ENCODE measurements around the gene FSTL4.
"Not testable (repeated sequence)": the region's sequence is repeated elsewhere in the genome, so short reads cannot be mapped to it uniquely, and the experiment has no call there.

The FSTL4 gene

DNA sequence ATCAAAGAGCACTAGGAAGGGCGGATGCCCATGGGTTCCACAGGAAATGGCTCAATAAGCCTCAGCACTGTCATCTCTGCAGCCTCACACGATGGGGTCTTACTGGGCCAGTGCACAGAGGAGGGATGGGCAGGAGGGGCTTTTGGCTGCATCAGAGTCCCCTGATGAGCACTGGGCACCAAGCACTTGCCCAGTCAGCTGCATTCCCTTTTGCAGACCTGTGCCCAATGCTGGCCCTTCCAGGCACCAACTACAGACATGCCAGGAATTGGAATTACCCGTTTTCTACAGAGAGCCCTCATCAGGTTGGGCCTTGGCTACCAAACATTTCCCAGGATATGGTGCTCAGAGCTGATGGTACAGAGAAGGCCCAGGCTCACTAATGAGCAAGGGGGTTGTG is 378.1 kb downstream of the FSTL4 start:
- no peak for DNase-seq

GRCh38 chr5:133233616-133234015 is 378.7 kb downstream of the FSTL4 start:
- DNase-seq = no peak

DNA sequence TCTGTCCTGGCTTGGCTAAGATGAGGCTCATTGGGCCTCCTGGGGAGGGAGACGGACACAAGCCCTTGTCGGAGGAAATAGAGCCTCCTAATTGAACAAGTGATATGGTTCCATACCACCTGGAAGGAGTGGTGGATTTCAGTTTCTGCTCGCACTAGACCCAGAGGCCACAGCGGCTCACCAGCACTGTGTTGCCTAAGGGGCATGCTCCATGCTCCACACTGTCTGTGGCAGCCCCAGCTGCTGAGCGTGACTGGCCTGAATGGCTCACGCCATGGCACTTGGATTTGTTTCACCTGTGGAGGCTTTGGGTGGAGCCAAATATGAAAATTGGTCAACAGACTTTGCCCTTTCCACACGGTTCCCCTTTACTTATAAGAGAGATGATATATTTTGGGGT is 379.4 kb downstream of the FSTL4 start:
- DNase-seq = no peak

DNA sequence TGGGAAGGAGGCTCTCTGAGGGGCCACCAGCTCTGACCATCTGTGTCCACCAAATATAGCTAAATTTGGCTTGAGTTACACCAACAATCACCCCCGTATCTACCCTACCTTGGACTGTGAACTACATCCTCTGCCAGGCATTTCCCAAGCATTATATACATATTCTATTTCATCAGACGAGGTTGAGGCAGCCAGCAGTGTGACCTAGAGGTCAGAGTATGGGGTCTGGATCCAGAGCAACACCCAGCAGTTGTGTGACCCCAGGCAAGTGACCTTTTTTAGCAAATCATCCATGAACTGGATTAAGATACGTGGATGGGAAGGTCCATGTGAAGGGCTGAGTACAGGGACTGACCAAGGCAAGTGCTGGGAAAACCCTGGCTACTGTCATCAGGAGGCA is 379.9 kb downstream of the FSTL4 start:
- DNase-seq = no peak

DNA sequence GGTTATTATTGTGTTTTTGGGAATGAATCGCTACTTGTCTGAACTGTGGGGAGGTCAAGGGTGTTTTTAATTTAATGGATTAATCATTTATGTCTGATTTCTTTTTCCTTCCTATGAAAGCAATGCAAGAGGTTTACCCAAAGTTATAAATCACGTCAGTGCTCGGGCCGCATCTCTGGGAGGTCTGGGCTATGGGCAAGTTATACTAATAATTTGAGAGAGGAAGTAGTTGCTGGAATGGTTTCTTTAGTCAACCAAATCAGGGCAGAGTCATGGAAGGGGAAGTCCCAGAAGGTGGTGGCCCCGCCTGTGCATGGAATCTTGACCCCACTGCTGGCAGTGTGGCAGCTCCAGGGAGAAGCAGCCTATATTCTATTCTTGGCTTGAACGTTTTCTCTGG is 380.3 kb downstream of the FSTL4 start:
- no peak for DNase-seq

DNA sequence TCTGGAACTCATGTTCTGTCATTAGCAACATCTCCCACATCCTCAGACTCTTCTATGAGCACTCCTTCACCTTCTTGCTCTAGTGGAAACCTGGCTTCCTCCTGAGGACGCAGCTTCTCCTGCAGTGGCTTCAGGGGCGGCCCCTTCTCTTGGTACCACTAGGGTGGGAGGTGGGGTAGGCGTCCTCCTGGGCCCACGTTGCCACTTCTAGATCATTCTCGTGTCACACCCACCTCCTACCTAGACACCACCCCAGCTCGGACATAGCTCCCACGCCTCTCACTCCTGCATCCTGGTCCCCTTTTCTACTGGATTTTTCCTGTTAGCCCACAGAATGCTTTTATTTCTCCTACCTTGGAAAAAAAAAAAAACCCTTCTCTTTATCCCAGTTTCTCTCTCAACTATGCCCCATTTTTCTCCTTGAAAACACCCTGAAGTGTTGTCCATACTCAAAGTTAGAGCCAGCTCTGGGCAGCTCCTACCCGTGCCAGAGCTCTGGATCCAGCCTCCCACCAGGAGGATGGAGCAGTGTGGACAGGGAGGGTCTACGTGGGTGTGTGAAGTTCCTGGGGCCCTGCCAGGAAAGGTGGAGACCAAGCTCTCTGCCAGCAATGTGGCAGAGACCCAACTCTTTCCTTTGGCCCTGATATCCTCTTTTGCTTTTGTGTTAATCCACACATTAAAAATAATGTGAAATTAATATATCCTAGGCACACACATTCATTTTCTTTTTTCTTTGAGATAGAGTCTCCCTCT is 381.3 kb downstream of the FSTL4 start:
- DNase-seq = no peak

GRCh38 chr5:133229931-133230664 is 382.2 kb downstream of the FSTL4 start:
- DNase-seq = no peak

DNA sequence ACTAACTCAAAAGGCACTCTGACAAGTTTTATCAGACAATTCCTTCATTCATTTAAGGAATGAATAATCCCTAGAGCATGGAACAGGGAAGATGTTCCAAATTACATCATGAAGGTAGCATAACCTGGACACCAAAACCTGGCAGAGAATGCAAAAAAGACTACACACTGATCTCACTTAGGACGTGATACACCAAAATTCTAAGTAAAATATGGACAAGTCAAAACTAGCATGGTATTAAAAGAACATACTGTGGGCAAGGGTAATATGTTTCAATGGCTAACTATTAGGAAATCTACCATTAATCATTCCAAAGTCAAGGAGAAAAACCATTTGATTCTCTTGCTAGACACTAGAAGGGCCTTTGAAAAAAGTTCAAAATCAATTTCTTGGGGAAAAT is 384.0 kb downstream of the FSTL4 start:
- no peak for DNase-seq

DNA sequence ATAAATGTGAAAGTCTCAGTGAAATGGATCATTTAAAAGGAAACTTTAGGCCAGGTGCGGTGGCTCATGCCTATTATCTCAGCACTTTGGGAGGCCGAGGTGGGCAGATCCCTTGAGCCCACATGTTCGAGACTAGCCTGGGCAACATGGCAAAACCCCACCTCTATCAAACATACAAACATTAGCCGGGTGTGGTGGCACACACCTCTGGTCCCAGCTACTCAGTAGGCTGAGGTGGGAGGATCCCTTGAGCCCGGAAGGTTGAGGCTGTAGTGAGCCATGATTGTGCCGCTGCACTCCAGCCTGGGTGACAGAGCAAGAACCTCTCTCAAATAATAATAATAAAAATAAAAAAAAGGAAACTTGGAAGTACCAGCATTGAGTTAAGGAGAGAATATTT is 384.4 kb downstream of the FSTL4 start:
- DNase-seq = no peak

- no peak for DNase-seq
These were observed 385.3 kb downstream of the FSTL4 start for GRCh38 chr5:133227082-133227481.

GRCh38 chr5:133226186-133226585 is 386.2 kb downstream of the FSTL4 start:
- no peak for DNase-seq

GRCh38 chr5:133225671-133226152 is 386.6 kb downstream of the FSTL4 start:
- DNase-seq = no peak

- no peak for DNase-seq
These were observed 389.4 kb downstream of the FSTL4 start for GRCh38 chr5:133222979-133223378.

DNA sequence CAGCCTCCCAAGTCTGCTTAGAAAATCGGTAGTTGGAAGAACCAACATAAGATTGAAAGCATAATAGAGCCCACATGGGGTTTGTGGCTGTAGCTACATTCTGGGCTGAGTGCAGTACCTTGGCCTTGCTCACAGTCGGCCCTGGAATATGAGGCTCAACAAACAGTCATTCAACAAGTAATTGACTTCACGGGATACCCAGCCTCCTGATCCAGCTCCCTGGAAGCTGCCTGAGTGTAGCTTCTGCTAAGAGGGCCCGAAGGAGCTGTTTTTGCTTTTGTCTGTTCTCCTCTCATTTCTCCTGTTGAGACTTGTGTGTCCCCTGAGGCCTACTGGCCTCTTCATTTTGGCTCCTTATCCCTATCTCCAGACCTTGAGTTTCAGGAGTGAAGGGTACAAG is 389.8 kb downstream of the FSTL4 start:
- DNase-seq = no peak

GRCh38 chr5:133222040-133222439 is 390.3 kb downstream of the FSTL4 start:
- no peak for DNase-seq

- DNase-seq = no peak
These were observed 391.3 kb downstream of the FSTL4 start for GRCh38 chr5:133220851-133221674.

- no peak for DNase-seq
These were observed 393.0 kb downstream of the FSTL4 start for GRCh38 chr5:133219296-133219695.

DNA sequence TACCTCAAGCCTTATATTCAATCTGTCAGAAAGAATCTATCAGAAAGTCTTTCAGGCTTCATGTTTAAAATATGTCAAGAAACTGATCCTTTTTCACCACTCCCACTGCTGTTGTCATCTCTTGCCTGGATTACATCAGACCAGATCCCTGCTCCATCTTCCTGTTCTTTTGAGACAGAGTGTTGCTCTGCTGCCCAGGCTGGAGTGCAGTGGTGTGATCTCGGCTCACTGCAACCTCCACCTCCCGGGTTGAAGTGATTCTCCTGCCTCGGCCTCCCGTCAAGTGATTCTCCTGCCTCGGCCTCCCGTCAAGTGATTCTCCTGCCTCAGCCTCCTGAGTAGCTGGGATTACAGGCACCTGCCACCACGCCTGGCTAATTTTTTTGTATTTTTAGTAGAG is 396.2 kb downstream of the FSTL4 start:
- DNase-seq = not testable (repeated sequence)

DNA sequence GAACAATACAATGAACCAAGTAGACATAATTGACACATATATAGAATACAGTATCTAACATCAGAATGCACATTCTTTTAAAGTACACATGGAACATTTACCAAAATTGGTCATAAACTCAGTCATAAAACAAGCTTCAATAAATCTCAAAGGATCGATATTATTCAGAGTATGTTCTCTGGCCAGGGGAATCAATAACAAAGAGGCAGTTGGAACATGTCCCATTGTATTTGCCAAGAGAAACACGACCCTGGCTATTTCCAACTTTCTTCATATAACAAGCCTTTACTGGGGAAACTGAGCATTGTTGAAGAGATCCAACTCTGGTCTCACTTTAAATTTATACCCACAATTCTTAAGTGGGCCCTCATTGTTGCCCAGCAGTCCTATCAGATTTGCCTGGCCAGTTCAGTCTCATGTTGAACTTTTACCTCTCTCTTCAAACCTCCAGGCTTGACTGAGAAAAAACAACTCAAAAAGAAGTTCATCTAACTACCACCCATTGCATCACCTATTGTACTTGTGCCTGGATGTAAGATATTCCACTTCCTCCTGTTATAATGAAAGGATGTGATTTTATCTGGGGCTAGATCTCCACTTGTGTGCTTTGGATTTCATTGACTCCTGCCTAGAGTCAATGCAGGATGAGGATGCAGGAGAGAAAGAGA is 398.1 kb downstream of the FSTL4 start:
- DNase-seq = no peak

DNA sequence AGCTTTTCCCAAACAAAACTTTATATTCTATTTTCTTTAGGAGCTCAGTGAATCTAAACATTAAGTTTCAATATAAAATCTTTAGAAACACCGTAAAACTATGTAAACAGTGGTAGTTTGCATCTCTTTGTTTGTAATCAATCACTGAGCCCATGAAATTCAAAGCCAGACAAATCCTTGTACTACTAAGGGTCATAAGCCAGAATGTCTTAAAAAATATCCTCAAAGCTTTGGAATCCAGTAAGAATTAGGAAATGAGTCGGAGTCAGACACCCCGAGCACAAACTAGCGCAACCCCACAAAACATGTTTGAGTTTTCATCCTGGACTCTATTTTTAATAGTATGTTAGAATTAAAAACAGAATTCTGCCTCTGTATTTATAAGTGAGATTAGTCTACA is 406.7 kb downstream of the FSTL4 start:
- DNase-seq = no peak

GRCh38 chr5:133205204-133205603 is 407.1 kb downstream of the FSTL4 start:
- DNase-seq = no peak
